ENCODE measurements around the gene LILRB3. TPM values are rescaled to one million over a fixed set of nuclear protein-coding genes. Genes with fewer than 3 reads are reported as not detected.
"Not testable (repeated sequence)": the region's sequence is repeated elsewhere in the genome, so short reads cannot be mapped to it uniquely, and the experiment has no call there.

LILRB3 gene
- total and polyA plus RNA-seq, 2 experiments from 2014 or later = not detected

- H3K4me2 ChIP-seq; H2AFZ ChIP-seq; H3K4me3 ChIP-seq; H3K9me3 Mint-ChIP-seq; H3K27me3 ChIP-seq (ENCODE audit: insufficient read depth); H3K79me2 ChIP-seq (replicated peaks; ENCODE audit: insufficient read depth); DNase-seq (ENCODE audit: low spot score); H3K27ac ChIP-seq (ENCODE audit: low read depth); H3K4me1 ChIP-seq (ENCODE audit: insufficient read depth); H3F3A ChIP-seq (replicated peaks; ENCODE audit: low read depth); H3K27ac Mint-ChIP-seq; ATAC-seq; H3K4me3 Mint-ChIP-seq; H3K36me3 ChIP-seq (ENCODE audit: insufficient read depth); H3K9me2 ChIP-seq (ENCODE audit: insufficient read depth): not testable (repeated sequence)
- H4K20me1 ChIP-seq (replicated peaks; ENCODE audit: insufficient read depth) = peaks cover 13% of the 10 kb centered on the region
- peaks cover 41% of the 10 kb centered on the region for H3K36me3 Mint-ChIP-seq (ENCODE audit: low read depth)
- H3K27me3 Mint-ChIP-seq (ENCODE audit: insufficient read depth, low read depth, poor library complexity) = peaks cover 17% of the 10 kb centered on the region
- H3K4me1 Mint-ChIP-seq = peaks cover 17% of the 10 kb centered on the region
These were observed 40.9 kb downstream of the LILRB3 start for GRCh38 chr19:54181894-54182293.

- Mint-ChIP-seq H3K4me3 (no peak overlapping the region), H3K4me1 (peaks cover 17% of the 10 kb centered on the region), H3K27ac (no peak overlapping the region), H3K9me3 (no peaks in the 10 kb centered on the region), H3K36me3 (ENCODE audit: low read depth) (peaks cover 37% of the 10 kb centered on the region), H3K27me3 (ENCODE audit: insufficient read depth, low read depth, poor library complexity) (peaks cover 17% of the 10 kb centered on the region)
- no peak overlapping the region for H3K4me2 ChIP-seq
- no peaks in the 10 kb centered on the region for H3K9me2 ChIP-seq (ENCODE audit: insufficient read depth)
- no peaks in the 10 kb centered on the region for H3K27me3 ChIP-seq (ENCODE audit: insufficient read depth)
- peak overlapping the region; percentile 11; the same call in 1 of the 2 replicates for H3K27ac ChIP-seq (ENCODE audit: low read depth)
- H3K4me1 ChIP-seq (ENCODE audit: insufficient read depth) = no peaks in the 10 kb centered on the region; the same call in 1 of the 2 replicates
- H3K4me3 ChIP-seq = no peak overlapping the region
- 0 out of 2 replicates have a peak, but pooled peaks cover 4% of the 10 kb centered on the region for H3K79me2 ChIP-seq (replicated peaks; ENCODE audit: insufficient read depth)
- ATAC-seq (no peak), DNase-seq (ENCODE audit: low spot score) (no peak)
- H3K36me3 ChIP-seq (ENCODE audit: insufficient read depth) = peaks cover 9% of the 10 kb centered on the region; the same call in 1 of the 2 replicates
- peaks cover 13% of the 10 kb centered on the region for H4K20me1 ChIP-seq (replicated peaks; ENCODE audit: insufficient read depth)
- no peak overlapping the region for H2AFZ ChIP-seq
- peaks cover 7% of the 10 kb centered on the region for H3F3A ChIP-seq (replicated peaks; ENCODE audit: low read depth)
- TF ChIP-seq POLR2AphosphoS5 (IDR thresholded peaks at IDR 0.05; ENCODE audit: low read depth) (no peak), EZH2 (IDR thresholded peaks at IDR 0.05; ENCODE audit: low read depth, unreplicated experiment) (no peak), NANOG (IDR thresholded peaks at IDR 0.05; ENCODE audit: borderline replicate concordance) (no peak), ZNF331 (CRISPR knock-in tag; IDR thresholded peaks at IDR 0.05; ENCODE audit: low read depth) (no peak), EZH2phosphoT487 (IDR thresholded peaks at IDR 0.05; ENCODE audit: unreplicated experiment) (no peak), CREB1 (CRISPR knock-in tag; IDR thresholded peaks at IDR 0.05; ENCODE audit: low read depth) (no peak), CTCF (conservative IDR thresholded peaks at IDR 0.05; ENCODE audit: low read depth in 2 of 2) (no peak), ZNF462 (CRISPR knock-in tag; IDR thresholded peaks at IDR 0.05) (no peak), ZNF114 (CRISPR knock-in tag; IDR thresholded peaks at IDR 0.05) (no peak), JUNB (IDR thresholded peaks at IDR 0.05; ENCODE audit: unreplicated experiment) (no peak)
- TF ChIP-seq, protein P1, sequence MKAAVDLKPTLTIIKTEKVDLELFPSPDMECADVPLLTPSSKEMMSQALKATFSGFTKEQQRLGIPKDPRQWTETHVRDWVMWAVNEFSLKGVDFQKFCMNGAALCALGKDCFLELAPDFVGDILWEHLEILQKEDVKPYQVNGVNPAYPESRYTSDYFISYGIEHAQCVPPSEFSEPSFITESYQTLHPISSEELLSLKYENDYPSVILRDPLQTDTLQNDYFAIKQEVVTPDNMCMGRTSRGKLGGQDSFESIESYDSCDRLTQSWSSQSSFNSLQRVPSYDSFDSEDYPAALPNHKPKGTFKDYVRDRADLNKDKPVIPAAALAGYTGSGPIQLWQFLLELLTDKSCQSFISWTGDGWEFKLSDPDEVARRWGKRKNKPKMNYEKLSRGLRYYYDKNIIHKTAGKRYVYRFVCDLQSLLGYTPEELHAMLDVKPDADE (IDR thresholded peaks at IDR 0.05) = no peak
These were observed 42.1 kb downstream of the LILRB3 start for GRCh38 chr19:54180691-54181091.

All from GM23338 (cell line).